ENCODE results near the gene PTPRK. TPM values are rescaled to one million over a fixed set of nuclear protein-coding genes. Genes with fewer than 3 reads are reported as not detected.

The PTPRK gene
- total and polyA plus RNA-seq, 4 donors: 8.2 to 224 (median 42.9) TPM

GRCh38 chr6:128024046-128024445 lies 496.4 kb downstream of the PTPRK start:
- Histone ChIP-seq H3K9me3 (ENCODE audit: control insufficient read depth in 4 of 4, insufficient read depth in 3 of 4, low read length in 3 of 4) (no peaks in the 10 kb centered on the region), H3K36me3 (ENCODE audit: control insufficient read depth in 4 of 4, insufficient read depth in 4 of 4, low read length in 4 of 4) (no peaks in the 10 kb centered on the region), H3K27me3 (ENCODE audit: control insufficient read depth in 3 of 3, insufficient read depth in 3 of 3, low read length in 2 of 3) (no peaks in the 10 kb centered on the region), H3K27ac (ENCODE audit: low read depth in 1 of 2, low read length in 1 of 2) (no peak overlapping the region), H3K4me3 (no peak overlapping the region), H3K4me1 (ENCODE audit: control insufficient read depth in 5 of 5, insufficient read depth in 5 of 5, low read length in 5 of 5) (peaks cover 0 to 3% (median 0%) of the 10 kb centered on the region in 5 donors), H3K9ac (ENCODE audit: insufficient read depth in 1 of 2, low read length in 2 of 2) (no peak overlapping the region)
- no peak for ATAC-seq (ENCODE audit: insufficient read depth, low FRiP score)
- no peak for DNase-seq
- TF ChIP-seq CTCF (IDR thresholded peaks at IDR 0.05; ENCODE audit: control extremely low read depth, extremely low read depth): no peak
- 93 to 97% methylated on average over 1 of the region's 1 CpG for WGBS, 2 donors

- ATAC-seq (ENCODE audit: insufficient read depth, low FRiP score) (no peak), DNase-seq (no peak)
- H3K27ac ChIP-seq (ENCODE audit: low read depth in 1 of 2, low read length in 1 of 2): no peak overlapping the region
- H3K27me3 ChIP-seq (ENCODE audit: control insufficient read depth in 3 of 3, insufficient read depth in 3 of 3, low read length in 2 of 3): no peaks in the 10 kb centered on the region
- no peak for TF ChIP-seq CTCF (IDR thresholded peaks at IDR 0.05; ENCODE audit: control extremely low read depth, extremely low read depth)
- H3K9me3 ChIP-seq (ENCODE audit: control insufficient read depth in 4 of 4, insufficient read depth in 3 of 4, low read length in 3 of 4): no peaks in the 10 kb centered on the region
- H3K4me1 ChIP-seq (ENCODE audit: control insufficient read depth in 5 of 5, insufficient read depth in 5 of 5, low read length in 5 of 5): peaks cover 0 to 3% (median 0%) of the 10 kb centered on the region in 5 donors
- H3K36me3 ChIP-seq (ENCODE audit: control insufficient read depth in 4 of 4, insufficient read depth in 4 of 4, low read length in 4 of 4): no peaks in the 10 kb centered on the region
- 87 to 88% methylated on average over 2 of the region's 2 CpGs for WGBS, 2 donors
- H3K9ac ChIP-seq (ENCODE audit: insufficient read depth in 1 of 2, low read length in 2 of 2): no peak overlapping the region
- no peak overlapping the region for H3K4me3 ChIP-seq
These were observed 501.6 kb downstream of the PTPRK start for GRCh38 chr6:128018821-128019220.

- Histone ChIP-seq H3K4me3 (no peak overlapping the region), H3K27me3 (ENCODE audit: control insufficient read depth in 3 of 3, insufficient read depth in 3 of 3, low read length in 2 of 3) (no peaks in the 10 kb centered on the region), H3K4me1 (ENCODE audit: control insufficient read depth in 5 of 5, insufficient read depth in 5 of 5, low read length in 5 of 5) (peaks cover 0 to 6% (median 0%) of the 10 kb centered on the region in 5 donors), H3K9ac (ENCODE audit: insufficient read depth in 1 of 2, low read length in 2 of 2) (no peak overlapping the region), H3K27ac (ENCODE audit: low read depth in 1 of 2, low read length in 1 of 2) (no peak overlapping the region), H3K9me3 (ENCODE audit: control insufficient read depth in 4 of 4, insufficient read depth in 3 of 4, low read length in 3 of 4) (no peaks in the 10 kb centered on the region), H3K36me3 (ENCODE audit: control insufficient read depth in 4 of 4, insufficient read depth in 4 of 4, low read length in 4 of 4) (no peaks in the 10 kb centered on the region)
- ATAC-seq (ENCODE audit: insufficient read depth, low FRiP score) (no peak), DNase-seq (no peak)
- no peak for TF ChIP-seq CTCF (IDR thresholded peaks at IDR 0.05; ENCODE audit: control extremely low read depth, extremely low read depth)
These were observed 503.1 kb downstream of the PTPRK start for GRCh38 chr6:128017288-128017687.

GRCh38 chr6:128007658-128008057 lies 512.7 kb downstream of the PTPRK start:
- no peaks in the 10 kb centered on the region for H3K9me3 ChIP-seq (ENCODE audit: control insufficient read depth in 4 of 4, insufficient read depth in 3 of 4, low read length in 3 of 4)
- H3K4me3 ChIP-seq: no peak overlapping the region
- no peaks in the 10 kb centered on the region for H3K27me3 ChIP-seq (ENCODE audit: control insufficient read depth in 3 of 3, insufficient read depth in 3 of 3, low read length in 2 of 3)
- 89 to 93% methylated on average over 1 of the region's 1 CpG for WGBS, 2 donors
- no peak overlapping the region for H3K9ac ChIP-seq (ENCODE audit: insufficient read depth in 1 of 2, low read length in 2 of 2)
- peak in 1 of 3 donors; percentile 8 for DNase-seq
- TF ChIP-seq CTCF (IDR thresholded peaks at IDR 0.05; ENCODE audit: control extremely low read depth, extremely low read depth): no peak
- H3K4me1 ChIP-seq (ENCODE audit: control insufficient read depth in 5 of 5, insufficient read depth in 5 of 5, low read length in 5 of 5): peaks cover 0 to 6% (median 0%) of the 10 kb centered on the region in 5 donors
- peaks cover 0 to 1% (median 0%) of the 10 kb centered on the region in 4 donors for H3K36me3 ChIP-seq (ENCODE audit: control insufficient read depth in 4 of 4, insufficient read depth in 4 of 4, low read length in 4 of 4)
- H3K27ac ChIP-seq (ENCODE audit: low read depth in 1 of 2, low read length in 1 of 2): no peak overlapping the region
- no peak for ATAC-seq (ENCODE audit: insufficient read depth, low FRiP score)

Data from lung (tissue), 12 donors.